Common myeloid progenitor, CD34-positive (primary cell): ENCODE measurements around the gene HSD17B11.
A peak's percentile ranks its signal among the peaks of the same experiment; 100 is the strongest.

Experiments used
- CTCF ChIA-PET: fragments of 350-600 bp; sonication (Branson Sonifier 250); formaldehyde crosslinking; loops from one replicate; lab custom pipeline; 2021; ENCODE audit warnings: antibody characterized with exemption; lab: Charles Lee
- POLR2A ChIA-PET: fragments of 350-600 bp; sonication (Branson Sonifier 250); formaldehyde crosslinking; loops from one replicate; lab custom pipeline; 2021; ENCODE audit warnings: antibody characterized with exemption; lab: Charles Lee
- DNase-seq, 3 donors: peaks; one replicate each; pipeline versions ENCODE4 v3.0.0 to v3.0.0-alpha.2; 2013
- H3K27ac ChIP-seq, 2 experiments: 1 replicate in 1 of 2; 2 replicates in 1 of 2; pipeline ENCODE4 v1.7.0; 2013; ENCODE audit warnings: inconsistent platforms in 2 of 2, low read length in 2 of 2, mild to moderate bottlenecking in 2 of 2, low read depth in 1 of 2, moderate library complexity in 1 of 2; ENCODE audit not compliant: severe bottlenecking in 2 of 2, insufficient read depth in 1 of 2, poor library complexity in 1 of 2
- H3K27me3 ChIP-seq, 5 experiments: replicated peaks in 2 of 5; 1 replicate in 3 of 5; 2 replicates in 2 of 5; pipeline versions ENCODE4 v1.6.1 to v1.7.0; 2013; ENCODE audit warnings: low read length in 4 of 5, mild to moderate bottlenecking in 2 of 5, moderate library complexity in 2 of 5, inconsistent platforms in 1 of 5; ENCODE audit not compliant: insufficient read depth in 5 of 5, control insufficient read depth in 4 of 5
- H3K36me3 ChIP-seq, 4 experiments: 1 replicate in 2 of 4; 2 replicates in 2 of 4; pipeline versions ENCODE4 v1.6.1 to v1.7.0; 2013; ENCODE audit warnings: low read length in 3 of 4, control low read depth in 1 of 4, mild to moderate bottlenecking in 1 of 4; ENCODE audit not compliant: control insufficient read depth in 4 of 4, insufficient read depth in 4 of 4
- H3K4me1 ChIP-seq, 4 experiments: 1 replicate in 3 of 4; 2 replicates in 1 of 4; pipeline versions ENCODE4 v1.6.1 to v1.7.1; 2013; ENCODE audit warnings: low read length in 3 of 4, mild to moderate bottlenecking in 3 of 4, control low read depth in 1 of 4, inconsistent platforms in 1 of 4, moderate library complexity in 1 of 4; ENCODE audit not compliant: control insufficient read depth in 4 of 4, insufficient read depth in 4 of 4; ENCODE audit errors: control extremely low read depth in 1 of 4
- H3K4me3 ChIP-seq, 7 experiments: 1 replicate in 4 of 7; 2 replicates in 3 of 7; pipeline versions ENCODE4 v1.5.1 to v1.7.0; 2013; ENCODE audit warnings: mild to moderate bottlenecking in 7 of 7, low read length in 6 of 7, moderate library complexity in 6 of 7, inconsistent platforms in 2 of 7, low read depth in 2 of 7, control low read depth in 1 of 7; ENCODE audit not compliant: insufficient read depth in 4 of 7, control insufficient read depth in 1 of 7; ENCODE audit errors: extremely low read depth in 1 of 7
- H3K9me3 ChIP-seq, 5 experiments: 1 replicate in 4 of 5; 2 replicates in 1 of 5; pipeline versions ENCODE4 v1.6.1 to v1.7.1; 2013; ENCODE audit warnings: low read length in 4 of 5, mild to moderate bottlenecking in 2 of 5, inconsistent platforms in 1 of 5, low read depth in 1 of 5, moderate library complexity in 1 of 5; ENCODE audit not compliant: control insufficient read depth in 4 of 5, insufficient read depth in 2 of 5; ENCODE audit errors: control extremely low read depth in 1 of 5
- WGBS: methylation state at CpG from one replicate; pipeline ENCODE4 v1.1.5; 2013; ENCODE audit not compliant: insufficient coverage; 5-methylcytosine and 5-hydroxymethylcytosine counted together

Gene HSD17B11

GRCh38 chr4:87337361-87337760 is 53.6 kb downstream of the HSD17B11 start:
- Histone ChIP-seq H3K27ac (no peak overlapping the region), H3K4me1 (no peaks in the 10 kb centered on the region), H3K27me3 (no peaks in the 10 kb centered on the region), H3K9me3 (peaks cover 5 to 24% (median 8%) of the 10 kb centered on the region in 5 experiments), H3K36me3 (peaks cover 21 to 93% (median 47%) of the 10 kb centered on the region in 4 experiments), H3K4me3 (no peak overlapping the region)
- DNase-seq: no peak
- CTCF ChIA-PET: no interaction called here
- POLR2A ChIA-PET: no interaction called here
- no CpG with 5 or more reads among the region's 1 CpG for WGBS

GRCh38 chr4:87333267-87333666 is 57.7 kb downstream of the HSD17B11 start:
- Histone ChIP-seq H3K27me3 (no peaks in the 10 kb centered on the region), H3K4me3 (no peak overlapping the region), H3K27ac (no peak overlapping the region), H3K36me3 (peaks cover 14 to 55% (median 21%) of the 10 kb centered on the region in 4 experiments), H3K9me3 (peaks cover 5 to 38% (median 8%) of the 10 kb centered on the region in 5 experiments), H3K4me1 (no peaks in the 10 kb centered on the region)
- DNase-seq: peak in 1 of 3 donors; percentile 11
- ChIA-PET POLR2A (no interaction called here), CTCF (no interaction called here)
- no CpG with 5 or more reads among the region's 1 CpG for WGBS

GRCh38 chr4:87330761-87331160 is 60.2 kb downstream of the HSD17B11 start:
- H3K27ac ChIP-seq: no peak overlapping the region
- H3K9me3 ChIP-seq: peaks cover 5 to 36% (median 7%) of the 10 kb centered on the region in 5 experiments
- H3K36me3 ChIP-seq: peaks cover 6 to 30% (median 8%) of the 10 kb centered on the region in 4 experiments
- ChIA-PET CTCF (no interaction called here), POLR2A (no interaction called here)
- H3K27me3 ChIP-seq: no peaks in the 10 kb centered on the region
- no peak for DNase-seq
- no peaks in the 10 kb centered on the region for H3K4me1 ChIP-seq
- no peak overlapping the region for H3K4me3 ChIP-seq
- WGBS: no CpG with 5 or more reads among the region's 4 CpGs

DNA sequence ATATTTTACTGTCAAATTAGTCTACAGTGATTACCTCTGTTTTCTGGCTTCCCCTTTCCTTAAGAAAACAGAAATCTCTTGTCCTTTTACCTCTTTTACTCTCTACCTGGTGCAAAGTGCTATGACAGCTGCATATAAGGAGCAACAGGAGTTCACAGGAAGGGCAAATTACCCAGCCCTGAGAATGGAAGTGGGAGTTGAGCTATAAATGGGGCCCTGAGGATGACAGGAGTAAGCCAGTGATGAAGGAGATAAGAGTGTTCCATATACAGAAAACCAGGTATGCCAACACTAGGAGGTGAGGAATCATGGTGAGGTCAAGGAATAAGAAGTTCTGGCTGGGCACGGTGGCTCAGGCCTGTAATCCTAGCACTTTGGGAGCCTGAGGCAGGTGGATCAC is 63.9 kb downstream of the HSD17B11 start:
- Histone ChIP-seq H3K9me3 (peaks cover 0 to 12% (median 1%) of the 10 kb centered on the region in 5 experiments), H3K4me1 (no peaks in the 10 kb centered on the region), H3K27ac (no peak overlapping the region), H3K4me3 (no peak overlapping the region), H3K27me3 (no peaks in the 10 kb centered on the region), H3K36me3 (no peaks in the 10 kb centered on the region)
- ChIA-PET POLR2A (no interaction called here), CTCF (no interaction called here)
- DNase-seq: no peak
- 100% methylated on average over 1 of the region's 1 CpG for WGBS

- POLR2A ChIA-PET: no interaction called here
- H3K36me3 ChIP-seq: no peaks in the 10 kb centered on the region
- H3K4me3 ChIP-seq: no peak overlapping the region
- no peaks in the 10 kb centered on the region for H3K4me1 ChIP-seq
- WGBS: no CpG with 5 or more reads among the region's 3 CpGs
- no peak for DNase-seq
- CTCF ChIA-PET: no interaction called here
- H3K27me3 ChIP-seq: no peaks in the 10 kb centered on the region
- no peak overlapping the region for H3K27ac ChIP-seq
- H3K9me3 ChIP-seq: peaks cover 0 to 9% (median 1%) of the 10 kb centered on the region in 5 experiments
These were observed 64.5 kb downstream of the HSD17B11 start for GRCh38 chr4:87326460-87326859.

DNA sequence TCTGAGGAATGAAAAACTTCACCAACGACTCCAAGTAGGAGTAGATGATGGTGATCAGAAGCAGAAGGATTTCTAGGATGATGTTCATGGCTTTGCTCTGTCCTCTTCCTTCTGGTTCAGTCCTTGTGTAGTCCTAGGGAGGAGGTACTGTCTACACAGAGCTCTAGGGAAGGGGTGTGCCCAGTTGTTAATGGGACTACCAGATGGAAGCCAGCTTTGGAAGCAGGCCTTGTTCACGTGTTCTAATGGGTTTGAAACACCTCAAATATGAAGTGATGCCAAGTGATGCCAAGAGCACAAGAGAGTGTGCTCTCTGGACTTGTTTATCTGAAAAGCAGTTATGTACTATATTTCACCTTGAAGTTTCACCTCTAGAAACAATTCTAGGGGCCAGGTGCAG is 68.2 kb downstream of the HSD17B11 start, which contains the start of gene HSD17B13:
Gene HSD17B13, minus strand, starts transcription at position 129 of the 400 bp plus-strand sequence. Its CDS starts 41 bp downstream, at position 88.
- H3K4me3 ChIP-seq: no peak within 1 kb of the TSS
- WGBS: 100% methylated on average over 1 of the region's 2 CpGs
- no peaks in the 10 kb centered on the region for H3K4me1 ChIP-seq
- POLR2A ChIA-PET: interaction anchor here (0.6 kb wide), 1 partner anchor 409 kb away, joined by 3 read pairs; no protein-coding TSS in a partner anchor
- no peak for DNase-seq
- H3K27ac ChIP-seq: no peak within 1 kb of the TSS
- no peaks in the 10 kb centered on the region for H3K9me3 ChIP-seq
- CTCF ChIA-PET: interaction anchor here (1.1 kb wide), 1 partner anchor 18 kb away, joined by 3 read pairs; no protein-coding TSS in a partner anchor
- H3K36me3 ChIP-seq: no peaks in the 10 kb centered on the region
- no peaks in the 10 kb centered on the region for H3K27me3 ChIP-seq

DNA sequence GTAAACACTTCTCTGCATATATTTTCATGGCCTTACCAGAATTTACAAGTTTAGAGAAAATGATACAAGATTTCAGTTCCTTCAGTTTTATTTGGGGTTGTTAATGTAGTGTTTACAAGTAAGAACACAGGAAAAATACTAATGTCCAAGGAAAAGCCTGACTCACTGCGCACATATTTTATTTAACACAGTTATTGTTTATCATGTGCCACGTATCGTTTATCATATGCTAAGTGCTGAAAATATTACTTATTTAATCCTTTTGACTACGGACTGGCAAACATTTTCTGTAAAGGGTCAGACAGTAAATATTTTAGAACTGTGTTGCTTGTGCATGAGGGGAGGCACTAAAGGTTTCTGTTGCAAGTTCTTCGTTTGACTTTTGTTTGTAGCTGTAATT is 69.1 kb downstream of the HSD17B11 start:
- Histone ChIP-seq H3K36me3 (no peaks in the 10 kb centered on the region), H3K9me3 (no peaks in the 10 kb centered on the region), H3K27ac (no peak overlapping the region), H3K4me1 (no peaks in the 10 kb centered on the region), H3K27me3 (no peaks in the 10 kb centered on the region), H3K4me3 (no peak overlapping the region)
- CTCF ChIA-PET: no interaction called here
- WGBS: 95% methylated on average over 4 of the region's 5 CpGs
- no peak for DNase-seq
- POLR2A ChIA-PET: no interaction called here
